CD4-positive, alpha-beta T cell treated with Interleukin-1 beta for 1 hour (primary cell): ENCODE data around the gene RAD18.

Experiments
- DNase-seq, 2 donors: peaks; one replicate each; pipeline ENCODE4 v3.0.0-alpha.2; 2020 to 2022

RAD18 gene

GRCh38 chr3:8856721-8857120, 106.6 kb downstream of the RAD18 start:
- no peak for DNase-seq

- no peak for DNase-seq
These were observed 107.2 kb downstream of the RAD18 start for GRCh38 chr3:8856071-8856470.

DNA sequence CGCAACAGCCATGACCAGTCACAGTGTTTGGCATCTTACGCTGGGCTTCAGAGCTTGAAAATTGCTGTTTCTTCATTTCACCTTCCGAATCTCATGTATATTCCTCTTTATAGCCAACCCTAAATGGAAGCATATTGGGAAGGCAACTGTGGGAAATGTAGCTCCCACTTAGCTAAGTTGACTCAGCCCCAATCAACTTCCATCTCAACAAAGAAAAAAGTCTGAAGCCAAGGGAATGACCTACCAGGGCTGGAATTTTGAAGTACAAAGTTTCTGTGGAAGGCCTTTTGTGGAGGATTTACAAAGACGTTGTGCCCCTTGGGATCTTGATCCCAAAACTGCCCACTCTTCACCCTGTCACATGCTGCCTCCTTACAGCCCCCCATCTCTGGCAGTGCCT, 108.6 kb downstream of the RAD18 start:
- DNase-seq = no peak

DNA sequence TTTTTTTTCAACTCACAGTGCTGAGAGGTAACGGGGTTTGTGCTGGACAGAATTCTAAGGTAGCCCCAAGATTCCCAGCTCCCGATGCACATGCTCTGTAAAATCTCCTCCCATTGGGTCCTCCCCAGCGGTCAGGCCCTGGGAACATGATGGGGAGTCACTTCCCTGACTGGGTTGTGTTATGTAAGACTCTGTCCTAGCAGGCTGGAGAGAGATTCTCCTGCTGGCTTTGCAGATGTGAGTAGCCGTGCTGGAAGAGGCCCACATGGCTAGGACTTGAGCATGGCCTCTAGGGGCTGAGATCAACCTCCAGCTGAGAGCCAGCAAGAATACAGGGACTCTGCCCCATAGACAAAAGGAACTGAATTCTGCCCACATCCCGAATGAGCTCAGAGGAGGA, 110.2 kb downstream of the RAD18 start:
- no peak for DNase-seq

DNA sequence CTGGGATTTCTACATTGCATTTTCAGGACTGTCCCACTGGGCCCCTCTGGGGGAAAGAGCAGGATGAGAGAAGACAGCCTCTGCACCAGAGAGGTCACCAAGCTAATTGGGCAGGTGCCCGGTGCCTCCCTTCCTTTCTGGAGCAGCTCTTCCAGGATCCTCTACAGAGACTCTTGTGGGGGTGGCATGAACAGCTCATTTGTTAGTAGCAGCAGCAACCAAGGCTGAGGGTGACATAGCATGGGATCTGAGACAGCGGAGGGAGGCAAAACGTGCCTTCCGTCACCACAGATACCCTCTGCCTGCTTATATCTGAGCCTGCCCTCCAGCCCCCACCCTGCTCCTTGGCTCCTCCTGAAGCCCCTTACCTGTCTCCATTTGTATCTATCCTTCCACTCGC, 110.8 kb downstream of the RAD18 start:
- no peak for DNase-seq

DNA sequence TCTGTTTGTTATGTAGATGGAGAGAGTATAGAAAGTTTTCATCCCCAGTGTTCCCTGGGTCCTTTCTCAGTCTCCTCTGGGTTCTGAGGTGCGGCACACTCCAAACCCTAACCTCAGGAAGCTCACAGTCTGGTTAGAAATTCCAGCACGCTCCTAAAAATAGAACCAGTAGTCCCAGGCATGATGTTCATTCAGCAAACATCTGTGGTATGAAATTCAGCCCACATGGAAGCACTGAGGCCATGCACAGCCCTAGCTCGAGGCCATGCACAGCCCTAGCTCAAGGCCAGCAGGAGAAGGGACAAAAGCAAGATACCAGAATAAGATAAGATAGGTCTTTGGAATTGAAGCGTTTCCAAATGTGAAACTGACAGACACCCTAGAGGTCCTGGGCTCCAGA, 111.6 kb downstream of the RAD18 start:
- no peak for DNase-seq

GRCh38 chr3:8848696-8849131, 114.6 kb downstream of the RAD18 start:
- DNase-seq = no peak

- no peak for DNase-seq
These were observed 116.0 kb downstream of the RAD18 start for GRCh38 chr3:8847317-8847716.

DNA sequence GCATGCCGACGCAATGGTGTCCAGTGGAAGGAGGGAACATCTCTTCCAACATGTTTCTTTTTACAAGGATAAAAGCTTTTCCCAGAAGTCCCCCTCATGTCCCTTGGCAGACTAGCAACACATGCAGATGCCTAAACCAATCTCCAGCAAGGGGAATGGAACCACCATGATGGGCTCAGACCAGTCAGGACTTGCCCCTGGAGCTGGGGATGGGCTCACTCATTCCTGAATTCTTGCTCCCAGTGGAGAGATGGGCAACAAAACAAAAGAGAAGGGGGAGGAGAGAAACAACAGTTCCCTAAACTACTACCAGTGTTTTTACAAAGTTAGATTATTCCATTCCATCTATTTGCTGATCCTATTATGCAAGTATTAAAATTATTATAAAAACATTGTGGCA, 117.1 kb downstream of the RAD18 start:
- DNase-seq = no peak

DNA sequence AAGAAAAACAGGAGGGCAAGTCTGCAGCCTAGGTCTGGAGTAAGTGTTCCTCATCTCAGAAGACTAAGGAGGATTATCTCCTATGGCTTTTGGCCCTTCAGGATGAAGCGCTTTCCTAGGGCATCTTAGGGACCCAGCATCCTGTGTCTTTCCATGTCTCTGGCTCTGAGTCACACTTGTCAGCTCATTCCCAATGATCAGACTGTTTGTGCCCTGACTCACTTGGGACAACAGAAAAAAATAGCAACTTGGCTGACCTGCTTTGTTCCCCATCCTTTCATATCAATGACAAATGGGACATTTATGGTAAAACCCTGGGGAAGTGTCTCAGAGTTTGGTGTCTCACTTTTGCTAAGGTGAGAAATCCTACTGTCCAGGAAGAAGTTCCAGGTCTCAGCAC, 117.6 kb downstream of the RAD18 start:
- DNase-seq = no peak

GRCh38 chr3:8843347-8843746, 119.9 kb downstream of the RAD18 start:
- no peak for DNase-seq

- no peak for DNase-seq
These were observed 121.0 kb downstream of the RAD18 start for GRCh38 chr3:8842293-8842692.

GRCh38 chr3:8841472-8841871, 121.8 kb downstream of the RAD18 start:
- no peak for DNase-seq

- no peak for DNase-seq
These were observed 122.7 kb downstream of the RAD18 start for GRCh38 chr3:8840556-8840955.

- DNase-seq = no peak
These were observed 123.5 kb downstream of the RAD18 start for GRCh38 chr3:8839607-8840325.

- no peak for DNase-seq
These were observed 124.4 kb downstream of the RAD18 start for GRCh38 chr3:8838765-8839423.

DNA sequence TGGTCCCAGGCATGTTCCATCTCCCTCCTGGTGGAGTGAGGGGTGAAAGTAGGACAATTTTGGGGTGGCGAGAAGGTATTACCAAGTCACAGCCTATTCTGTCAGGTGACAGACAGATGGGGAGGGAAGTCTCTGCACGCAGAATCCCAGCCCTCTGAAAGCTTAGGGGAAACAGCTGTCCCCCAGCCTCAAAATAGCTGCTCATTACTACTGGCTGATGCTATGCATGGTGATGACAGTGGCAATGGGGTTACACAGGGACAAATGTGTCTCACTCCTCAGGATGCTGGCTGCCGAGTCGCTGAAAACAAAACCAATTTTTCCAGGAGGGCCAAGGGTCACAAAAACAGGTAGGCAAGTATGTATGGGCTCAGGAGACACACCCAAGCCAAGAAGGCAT, 125.0 kb downstream of the RAD18 start:
- DNase-seq = no peak

- no peak for DNase-seq
These were observed 126.1 kb downstream of the RAD18 start for GRCh38 chr3:8837162-8837561.

DNA sequence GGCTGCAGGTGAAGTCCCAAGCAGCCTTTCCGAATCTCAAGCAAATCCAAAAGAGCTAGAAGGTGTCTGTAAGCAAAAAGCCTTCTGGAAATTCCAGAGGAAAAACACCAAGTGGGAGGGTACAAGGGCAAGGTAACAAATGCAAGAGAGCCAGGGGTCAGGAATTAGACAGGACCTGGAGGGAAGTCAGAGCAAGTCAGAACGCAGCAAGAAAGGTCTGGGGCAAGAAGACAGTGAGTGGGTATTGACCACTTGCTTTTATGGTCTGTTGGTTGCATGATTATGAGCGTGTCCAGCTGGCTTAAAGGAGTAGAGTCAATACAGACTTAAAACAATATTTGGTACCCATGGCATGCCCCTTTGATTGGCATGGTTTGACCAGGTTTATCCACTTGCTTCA, 127.2 kb downstream of the RAD18 start:
- no peak for DNase-seq

DNA sequence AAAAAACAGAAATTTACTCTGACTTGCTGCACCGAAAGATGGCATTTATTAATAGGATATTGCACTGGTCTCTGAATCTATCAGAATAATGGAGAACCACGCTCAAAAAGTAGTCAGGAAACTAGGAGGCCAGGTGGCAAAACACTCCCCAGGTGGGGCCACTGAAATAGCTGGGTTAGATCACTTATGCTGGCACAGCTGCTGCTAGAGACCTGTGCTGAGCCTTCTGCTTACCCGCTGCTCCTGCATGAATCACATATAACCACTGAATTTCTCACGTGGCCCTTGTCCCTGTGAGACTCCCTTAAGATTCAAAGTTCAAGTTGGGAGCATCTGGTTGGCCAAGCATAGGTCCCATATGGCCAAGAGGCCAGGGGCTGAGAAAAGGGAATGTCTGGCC, 127.9 kb downstream of the RAD18 start:
- no peak for DNase-seq

GRCh38 chr3:8834974-8835373, 128.3 kb downstream of the RAD18 start:
- DNase-seq = no peak

- no peak for DNase-seq
These were observed 135.6 kb downstream of the RAD18 start for GRCh38 chr3:8827641-8828040.
